Suprapubic skin (tissue), 3 donors: Measurements from ENCODE around the gene OFD1.

ENCODE experiments used
- CTCF ChIP-seq, 2 donors: fragments of 200-600 bp in 1 of 2; fragments of 450-650 bp in 1 of 2; sonication (generic) in 1 of 2; IDR thresholded peaks; one replicate each; pipeline ENCODE4 v1.5.1; 2016 to 2019; ENCODE audit warnings: antibody characterized with exemption in 2 of 2, mild to moderate bottlenecking in 1 of 2, moderate library complexity in 1 of 2
- POLR2A ChIP-seq, 2 donors: fragments of 450-650 bp; IDR thresholded peaks; one replicate each; pipeline ENCODE4 v1.6.1; 2017; ENCODE audit warnings: antibody characterized with exemption in 2 of 2, mild to moderate bottlenecking in 2 of 2, moderate library complexity in 2 of 2

- no peak for TF ChIP-seq CTCF (IDR thresholded peaks at IDR 0.05)
- TF ChIP-seq POLR2A (IDR thresholded peaks at IDR 0.05), result no peak
Observed at GRCh38 chrX:13798184-13798583, 63.6 kb downstream of the OFD1 start.
